HL-60 (cell line): ENCODE results near the gene RBM18.

ENCODE experiments used
- GABPA ChIP-seq: IDR thresholded peaks from 2 replicates; pipeline ENCODE4 v1.6.1; 2012; ENCODE audit warnings: low read depth
- POLR2AphosphoS5 ChIP-seq: IDR thresholded peaks from 2 replicates; pipeline ENCODE4 v1.6.1; 2012; ENCODE audit warnings: low read depth
- TF ChIP-seq, protein P1 (sequence below): IDR thresholded peaks from one replicate; pipeline ENCODE4 v1.5.1; 2011; ENCODE audit warnings: low read length, control low read depth, inconsistent platforms; ENCODE audit not compliant: insufficient read depth
- TF ChIP-seq, protein P2 (sequence below): IDR thresholded peaks from 2 replicates; pipeline ENCODE4 v1.6.1; 2012; ENCODE audit warnings: low read depth; ENCODE audit not compliant: insufficient replicate concordance

DNA sequence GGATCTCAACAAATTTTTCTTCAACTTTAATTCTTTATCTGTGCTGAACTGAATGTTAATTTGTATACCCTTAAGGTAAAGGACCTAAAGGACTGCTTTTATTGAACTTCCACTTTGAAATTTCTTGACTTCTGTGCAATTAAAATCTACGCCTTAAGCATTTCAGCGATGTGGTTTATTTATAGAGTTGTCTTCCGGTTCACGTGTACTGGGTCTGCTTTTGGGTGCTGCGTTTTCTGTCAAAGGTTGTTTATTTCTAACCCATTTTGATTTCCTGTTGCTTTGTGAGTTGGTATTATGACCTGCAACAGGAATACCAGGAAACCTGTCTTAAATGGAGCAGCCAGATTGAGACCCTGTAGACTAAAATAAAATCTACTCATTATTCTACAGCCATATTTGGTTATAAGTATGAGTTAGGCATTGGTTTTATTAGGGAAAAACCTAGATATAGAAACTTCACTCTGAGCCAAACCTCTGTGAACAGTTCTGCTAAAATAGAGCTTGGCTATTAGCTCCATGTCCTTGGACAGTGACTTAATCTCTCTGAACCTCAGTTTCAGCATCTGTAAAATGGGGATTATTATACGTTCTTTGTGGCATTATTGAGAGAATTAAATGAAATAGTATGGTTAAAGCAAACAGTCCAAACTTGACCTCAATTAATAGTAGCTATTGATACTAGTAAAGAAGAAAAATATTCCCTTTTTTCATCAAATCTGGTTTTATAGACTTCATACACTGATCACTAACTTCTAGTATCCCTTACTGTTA, 3.6 kb upstream of the RBM18 start:
- TF ChIP-seq, protein P1, sequence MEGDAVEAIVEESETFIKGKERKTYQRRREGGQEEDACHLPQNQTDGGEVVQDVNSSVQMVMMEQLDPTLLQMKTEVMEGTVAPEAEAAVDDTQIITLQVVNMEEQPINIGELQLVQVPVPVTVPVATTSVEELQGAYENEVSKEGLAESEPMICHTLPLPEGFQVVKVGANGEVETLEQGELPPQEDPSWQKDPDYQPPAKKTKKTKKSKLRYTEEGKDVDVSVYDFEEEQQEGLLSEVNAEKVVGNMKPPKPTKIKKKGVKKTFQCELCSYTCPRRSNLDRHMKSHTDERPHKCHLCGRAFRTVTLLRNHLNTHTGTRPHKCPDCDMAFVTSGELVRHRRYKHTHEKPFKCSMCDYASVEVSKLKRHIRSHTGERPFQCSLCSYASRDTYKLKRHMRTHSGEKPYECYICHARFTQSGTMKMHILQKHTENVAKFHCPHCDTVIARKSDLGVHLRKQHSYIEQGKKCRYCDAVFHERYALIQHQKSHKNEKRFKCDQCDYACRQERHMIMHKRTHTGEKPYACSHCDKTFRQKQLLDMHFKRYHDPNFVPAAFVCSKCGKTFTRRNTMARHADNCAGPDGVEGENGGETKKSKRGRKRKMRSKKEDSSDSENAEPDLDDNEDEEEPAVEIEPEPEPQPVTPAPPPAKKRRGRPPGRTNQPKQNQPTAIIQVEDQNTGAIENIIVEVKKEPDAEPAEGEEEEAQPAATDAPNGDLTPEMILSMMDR: no peak
- TF ChIP-seq, protein P2, sequence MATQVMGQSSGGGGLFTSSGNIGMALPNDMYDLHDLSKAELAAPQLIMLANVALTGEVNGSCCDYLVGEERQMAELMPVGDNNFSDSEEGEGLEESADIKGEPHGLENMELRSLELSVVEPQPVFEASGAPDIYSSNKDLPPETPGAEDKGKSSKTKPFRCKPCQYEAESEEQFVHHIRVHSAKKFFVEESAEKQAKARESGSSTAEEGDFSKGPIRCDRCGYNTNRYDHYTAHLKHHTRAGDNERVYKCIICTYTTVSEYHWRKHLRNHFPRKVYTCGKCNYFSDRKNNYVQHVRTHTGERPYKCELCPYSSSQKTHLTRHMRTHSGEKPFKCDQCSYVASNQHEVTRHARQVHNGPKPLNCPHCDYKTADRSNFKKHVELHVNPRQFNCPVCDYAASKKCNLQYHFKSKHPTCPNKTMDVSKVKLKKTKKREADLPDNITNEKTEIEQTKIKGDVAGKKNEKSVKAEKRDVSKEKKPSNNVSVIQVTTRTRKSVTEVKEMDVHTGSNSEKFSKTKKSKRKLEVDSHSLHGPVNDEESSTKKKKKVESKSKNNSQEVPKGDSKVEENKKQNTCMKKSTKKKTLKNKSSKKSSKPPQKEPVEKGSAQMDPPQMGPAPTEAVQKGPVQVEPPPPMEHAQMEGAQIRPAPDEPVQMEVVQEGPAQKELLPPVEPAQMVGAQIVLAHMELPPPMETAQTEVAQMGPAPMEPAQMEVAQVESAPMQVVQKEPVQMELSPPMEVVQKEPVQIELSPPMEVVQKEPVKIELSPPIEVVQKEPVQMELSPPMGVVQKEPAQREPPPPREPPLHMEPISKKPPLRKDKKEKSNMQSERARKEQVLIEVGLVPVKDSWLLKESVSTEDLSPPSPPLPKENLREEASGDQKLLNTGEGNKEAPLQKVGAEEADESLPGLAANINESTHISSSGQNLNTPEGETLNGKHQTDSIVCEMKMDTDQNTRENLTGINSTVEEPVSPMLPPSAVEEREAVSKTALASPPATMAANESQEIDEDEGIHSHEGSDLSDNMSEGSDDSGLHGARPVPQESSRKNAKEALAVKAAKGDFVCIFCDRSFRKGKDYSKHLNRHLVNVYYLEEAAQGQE: no peak
- TF ChIP-seq GABPA (no peak), POLR2AphosphoS5 (no peak)
